HG02981 (cell line): ENCODE measurements around the gene MLLT10.

Experiments
- ATAC-seq: cut with Tn5 transposase; IDR thresholded peaks from one replicate; pipeline ENCODE4 v1.9.1; 2021; ENCODE audit warnings: mild to moderate bottlenecking, moderate library complexity; ENCODE audit not compliant: unreplicated experiment

The MLLT10 gene

DNA sequence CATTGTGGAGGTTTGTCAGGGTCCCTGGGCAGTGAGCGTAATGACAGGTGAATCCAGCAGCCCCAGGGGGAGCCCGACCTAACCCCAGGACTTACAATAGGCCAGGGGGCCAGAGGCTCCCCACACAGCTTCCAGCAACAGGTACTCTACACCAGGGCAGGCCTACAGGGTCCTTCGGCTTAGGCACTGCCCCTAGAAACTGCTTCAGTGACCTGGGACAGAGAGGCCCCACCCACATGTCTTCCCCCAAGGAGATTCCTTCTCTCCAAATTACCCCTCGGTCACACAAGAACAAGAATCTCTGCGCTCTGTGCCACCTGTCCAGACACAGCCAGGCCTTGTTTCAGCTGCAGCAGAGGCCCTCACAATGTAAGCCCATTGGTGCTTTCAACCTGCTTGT is 32.9 kb upstream of the MLLT10 start:
- ATAC-seq = no peak

- ATAC-seq = no peak
Observed at GRCh38 chr10:21501731-21502347, 32.2 kb upstream of the MLLT10 start.

- ATAC-seq = no peak
Observed at GRCh38 chr10:21502348-21502740, 31.7 kb upstream of the MLLT10 start.

DNA sequence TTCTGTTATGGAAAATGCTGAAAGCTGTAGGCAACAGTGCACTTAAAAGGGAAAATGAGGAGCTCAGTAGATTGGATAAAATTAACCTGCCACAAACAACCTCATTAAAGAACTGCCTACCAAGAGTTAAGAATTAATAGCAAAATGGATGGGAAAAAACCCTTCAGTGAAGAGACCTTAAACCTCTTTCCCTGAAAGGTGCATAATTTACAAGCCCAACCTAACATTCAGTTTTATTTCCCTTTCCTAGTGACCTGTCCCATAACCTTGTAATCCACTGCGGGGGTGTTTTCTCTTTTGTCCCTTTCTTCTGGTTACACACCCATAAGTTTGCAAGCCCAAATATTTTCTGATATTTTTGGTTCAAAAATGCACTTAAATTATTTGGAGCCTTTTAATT is 30.5 kb upstream of the MLLT10 start:
- ATAC-seq = no peak

- no peak for ATAC-seq
Observed at GRCh38 chr10:21505711-21506278, 28.2 kb upstream of the MLLT10 start.

- no peak for ATAC-seq
Observed at GRCh38 chr10:21506351-21506750, 27.7 kb upstream of the MLLT10 start.

- ATAC-seq = no peak
Observed at GRCh38 chr10:21507150-21507549, 26.9 kb upstream of the MLLT10 start.

GRCh38 chr10:21508706-21509331 is 25.2 kb upstream of the MLLT10 start:
- no peak for ATAC-seq

GRCh38 chr10:21509341-21510240 is 24.4 kb upstream of the MLLT10 start:
- ATAC-seq = no peak

- no peak for ATAC-seq
Observed at GRCh38 chr10:21510241-21511094, 23.6 kb upstream of the MLLT10 start.

DNA sequence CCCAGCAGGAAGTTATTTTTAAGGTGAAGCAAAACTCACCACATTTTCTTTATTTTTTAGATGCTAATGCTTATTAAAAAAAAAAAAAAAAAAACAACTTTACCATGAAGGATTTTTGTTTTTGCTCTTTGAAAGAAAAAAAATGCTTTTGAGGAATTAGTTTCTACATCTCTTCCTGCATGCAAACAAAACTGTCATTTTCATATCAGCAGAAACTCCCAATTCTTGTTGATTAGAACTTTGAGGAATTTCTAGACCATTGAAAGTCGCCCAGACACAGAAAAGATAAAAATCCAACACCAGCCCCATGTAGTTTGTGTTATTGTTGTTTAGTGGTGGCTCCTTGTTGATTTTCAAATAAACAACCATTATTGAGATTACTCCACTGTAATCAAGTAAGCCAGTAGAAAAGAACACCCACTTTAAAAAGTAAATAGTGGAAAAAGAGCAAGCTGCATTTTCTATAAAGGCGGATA is 22.9 kb upstream of the MLLT10 start:
- no peak for ATAC-seq

- no peak for ATAC-seq
Observed at GRCh38 chr10:21511946-21512572, 22.0 kb upstream of the MLLT10 start.

GRCh38 chr10:21512573-21513404 is 21.2 kb upstream of the MLLT10 start:
- no peak for ATAC-seq

DNA sequence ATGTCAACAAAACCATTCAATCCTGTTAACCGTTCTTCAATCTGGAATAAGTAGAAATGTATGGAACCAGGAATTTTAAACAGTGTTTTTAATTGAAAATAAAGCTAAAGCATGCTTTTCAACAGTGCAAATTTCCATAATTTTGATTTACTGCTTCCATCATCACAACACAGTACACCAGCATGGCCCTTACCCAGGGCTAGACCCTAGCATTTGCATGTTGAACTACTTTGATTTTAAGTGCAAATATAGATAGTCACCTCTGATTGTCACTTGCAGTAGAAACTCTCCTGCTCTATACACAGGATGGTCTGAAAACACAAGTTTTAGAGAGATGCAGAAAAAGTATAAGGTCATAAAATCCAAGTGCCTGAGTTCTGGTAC is 20.6 kb upstream of the MLLT10 start:
- ATAC-seq = no peak

- ATAC-seq = no peak
Observed at GRCh38 chr10:21514129-21514817, 19.8 kb upstream of the MLLT10 start.

GRCh38 chr10:21514818-21515351 is 19.1 kb upstream of the MLLT10 start:
- ATAC-seq = no peak

- ATAC-seq = no peak
Observed at GRCh38 chr10:21515361-21516241, 18.4 kb upstream of the MLLT10 start.
